Measurements from ENCODE around the gene MTCL1. TPM values are rescaled to one million over a fixed set of nuclear protein-coding genes. Genes with fewer than 3 reads are reported as not detected.

MTCL1 gene
- total RNA-seq, 1 donor from 2014 or later, result 100 TPM

DNA sequence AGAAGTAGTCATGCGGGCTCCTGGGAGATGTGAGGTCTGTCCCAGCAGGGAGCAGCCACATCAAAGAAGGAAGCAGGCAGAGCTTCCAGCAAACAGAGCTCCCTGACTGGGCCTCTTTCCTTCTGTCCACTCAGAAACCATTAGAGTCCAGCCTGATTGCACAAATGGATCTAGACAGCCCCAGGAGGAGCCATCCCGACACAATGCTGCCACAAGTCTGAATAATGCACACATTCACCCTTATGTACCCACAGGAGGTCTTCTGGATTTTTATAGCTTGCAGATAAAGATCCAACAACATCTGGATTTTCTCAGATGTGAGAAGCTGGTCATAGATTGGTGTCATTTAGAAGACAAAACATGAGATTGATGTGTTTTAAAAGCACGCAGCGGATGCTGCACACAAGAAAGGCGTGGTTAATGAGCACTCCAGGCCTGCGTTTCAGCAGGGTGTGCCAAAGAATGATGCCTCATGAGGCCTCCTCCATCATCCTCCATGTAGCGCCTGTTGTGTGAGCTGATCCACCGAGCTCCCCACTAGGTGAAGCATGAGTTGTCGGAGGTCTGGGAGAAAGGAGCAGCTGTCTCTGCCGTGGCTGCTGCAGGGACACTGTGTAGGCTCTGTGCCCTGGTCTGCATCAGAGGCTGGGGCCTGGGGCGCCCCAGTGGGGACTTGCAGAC lies 60.6 kb downstream of the MTCL1 start:
- Mint-ChIP-seq H3K36me3 (ENCODE audit: unreplicated experiment) (peaks cover 29% of the 10 kb centered on the region), H3K27me3 (ENCODE audit: unreplicated experiment) (no peaks in the 10 kb centered on the region), H3K4me1 (ENCODE audit: low read depth, unreplicated experiment) (peaks cover 34% of the 10 kb centered on the region), H3K27ac (ENCODE audit: unreplicated experiment) (peak overlapping the region; percentile 89), H3K9me3 (ENCODE audit: unreplicated experiment) (peaks cover 13% of the 10 kb centered on the region), H3K4me3 (ENCODE audit: unreplicated experiment) (peak overlapping the region; percentile 46)
- TF ChIP-seq, protein P1, sequence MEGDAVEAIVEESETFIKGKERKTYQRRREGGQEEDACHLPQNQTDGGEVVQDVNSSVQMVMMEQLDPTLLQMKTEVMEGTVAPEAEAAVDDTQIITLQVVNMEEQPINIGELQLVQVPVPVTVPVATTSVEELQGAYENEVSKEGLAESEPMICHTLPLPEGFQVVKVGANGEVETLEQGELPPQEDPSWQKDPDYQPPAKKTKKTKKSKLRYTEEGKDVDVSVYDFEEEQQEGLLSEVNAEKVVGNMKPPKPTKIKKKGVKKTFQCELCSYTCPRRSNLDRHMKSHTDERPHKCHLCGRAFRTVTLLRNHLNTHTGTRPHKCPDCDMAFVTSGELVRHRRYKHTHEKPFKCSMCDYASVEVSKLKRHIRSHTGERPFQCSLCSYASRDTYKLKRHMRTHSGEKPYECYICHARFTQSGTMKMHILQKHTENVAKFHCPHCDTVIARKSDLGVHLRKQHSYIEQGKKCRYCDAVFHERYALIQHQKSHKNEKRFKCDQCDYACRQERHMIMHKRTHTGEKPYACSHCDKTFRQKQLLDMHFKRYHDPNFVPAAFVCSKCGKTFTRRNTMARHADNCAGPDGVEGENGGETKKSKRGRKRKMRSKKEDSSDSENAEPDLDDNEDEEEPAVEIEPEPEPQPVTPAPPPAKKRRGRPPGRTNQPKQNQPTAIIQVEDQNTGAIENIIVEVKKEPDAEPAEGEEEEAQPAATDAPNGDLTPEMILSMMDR (IDR thresholded peaks at IDR 0.05; ENCODE audit: partially characterized antibody, unreplicated experiment), result no peak
- DNase-seq, result no peak

DNA sequence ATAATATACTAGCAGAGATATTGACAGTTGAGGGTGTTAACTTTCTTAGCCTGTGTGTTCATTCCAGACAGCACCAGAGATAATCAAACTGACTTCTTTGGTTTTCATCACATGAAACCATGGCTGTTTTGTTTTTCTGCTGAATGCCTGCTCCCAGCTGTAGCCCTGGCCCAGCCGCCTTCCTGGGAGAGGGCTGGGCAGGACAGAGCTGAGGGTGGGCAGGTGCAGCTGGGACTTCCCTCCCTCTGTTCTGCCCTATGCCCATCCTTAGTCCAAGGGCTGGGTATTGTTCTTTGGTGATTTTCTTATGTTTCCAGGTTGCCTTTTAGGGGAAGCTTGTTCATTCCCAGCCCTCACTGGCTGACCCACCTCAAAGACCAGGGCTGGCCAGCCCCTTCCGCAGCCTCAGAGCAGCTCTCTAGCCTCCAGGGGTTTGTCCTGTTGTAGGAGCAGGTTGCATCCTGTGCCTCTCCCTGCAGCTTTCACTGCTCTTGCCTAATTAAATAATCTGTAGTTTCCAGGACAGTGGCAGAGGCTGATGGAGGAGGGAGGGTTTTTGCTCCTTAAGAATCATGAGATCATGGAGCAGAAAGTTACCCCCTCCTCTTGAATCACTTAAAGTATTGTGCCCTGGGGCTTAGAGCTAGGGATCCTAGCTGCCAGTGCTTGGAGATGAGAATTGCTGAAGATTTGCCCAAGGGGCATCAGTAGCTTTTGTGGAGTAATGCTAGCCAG lies 61.4 kb downstream of the MTCL1 start:
- peaks cover 34% of the 10 kb centered on the region for H3K4me1 Mint-ChIP-seq (ENCODE audit: low read depth, unreplicated experiment)
- peak overlapping the region; percentile 51 for H3K4me3 Mint-ChIP-seq (ENCODE audit: unreplicated experiment)
- peaks cover 8% of the 10 kb centered on the region for H3K9me3 Mint-ChIP-seq (ENCODE audit: unreplicated experiment)
- TF ChIP-seq, protein P1 (IDR thresholded peaks at IDR 0.05; ENCODE audit: partially characterized antibody, unreplicated experiment), result no peak
- H3K27me3 Mint-ChIP-seq (ENCODE audit: unreplicated experiment), result no peaks in the 10 kb centered on the region
- peak; percentile 44 for DNase-seq
- H3K36me3 Mint-ChIP-seq (ENCODE audit: unreplicated experiment), result peaks cover 21% of the 10 kb centered on the region
- peak overlapping the region; percentile 96 for H3K27ac Mint-ChIP-seq (ENCODE audit: unreplicated experiment)

DNA sequence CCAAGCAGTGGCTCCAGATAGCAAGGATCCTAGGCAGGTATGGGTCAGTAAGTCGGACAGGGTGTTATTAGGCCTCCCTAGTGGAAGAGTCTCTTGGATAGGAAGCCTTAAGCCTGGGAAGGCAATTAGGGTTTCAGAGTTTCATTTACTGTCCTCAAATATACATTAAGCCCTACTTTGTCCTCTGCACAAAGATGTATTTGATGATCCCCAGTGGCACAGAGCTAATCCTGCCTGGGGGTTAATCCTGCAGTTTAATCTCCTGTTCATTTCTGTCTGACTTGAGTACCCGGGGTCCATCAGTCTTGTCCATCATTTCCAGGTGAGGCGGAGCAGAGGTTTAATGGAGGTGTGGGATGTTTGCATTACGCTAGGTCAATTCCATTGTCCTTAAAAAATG lies 62.0 kb downstream of the MTCL1 start:
- Mint-ChIP-seq H3K4me1 (ENCODE audit: low read depth, unreplicated experiment) (peaks cover 40% of the 10 kb centered on the region), H3K27me3 (ENCODE audit: unreplicated experiment) (no peaks in the 10 kb centered on the region), H3K27ac (ENCODE audit: unreplicated experiment) (peak overlapping the region; percentile 96), H3K9me3 (ENCODE audit: unreplicated experiment) (peaks cover 7% of the 10 kb centered on the region), H3K36me3 (ENCODE audit: unreplicated experiment) (peaks cover 15% of the 10 kb centered on the region), H3K4me3 (ENCODE audit: unreplicated experiment) (peak overlapping the region; percentile 51)
- TF ChIP-seq, protein P1 (IDR thresholded peaks at IDR 0.05; ENCODE audit: partially characterized antibody, unreplicated experiment), result no peak
- no peak for DNase-seq

DNA sequence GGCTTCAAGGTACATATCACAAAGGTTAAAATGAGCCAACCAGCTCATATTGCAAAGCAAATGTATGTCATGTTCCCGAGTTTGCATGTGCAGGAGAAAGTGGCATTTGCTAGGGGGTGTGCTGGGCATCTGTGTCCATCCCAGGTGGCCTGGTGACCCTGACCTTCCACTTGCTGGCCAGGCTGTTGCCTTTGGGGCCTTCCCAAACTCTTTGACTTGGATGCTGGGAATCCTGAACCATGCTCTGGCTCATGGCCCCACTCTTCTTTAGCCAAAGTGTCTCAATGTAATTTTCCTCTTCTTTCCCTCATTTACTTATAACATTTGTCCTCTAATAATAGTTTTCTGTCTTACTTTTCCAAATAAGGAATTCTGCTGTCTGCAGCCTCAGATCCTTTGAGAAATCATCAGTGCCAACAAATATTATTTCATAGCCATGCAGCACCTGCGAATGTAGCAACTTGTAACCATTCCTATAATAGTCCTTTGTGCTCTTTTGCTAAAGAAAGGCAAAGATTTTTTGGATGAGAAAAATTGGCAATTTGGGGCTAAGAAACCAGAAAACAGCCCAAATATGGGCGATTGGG lies 64.2 kb downstream of the MTCL1 start:
- no peaks in the 10 kb centered on the region for H3K27me3 Mint-ChIP-seq (ENCODE audit: unreplicated experiment)
- peaks cover 5% of the 10 kb centered on the region for H3K9me3 Mint-ChIP-seq (ENCODE audit: unreplicated experiment)
- TF ChIP-seq, protein P1 (IDR thresholded peaks at IDR 0.05; ENCODE audit: partially characterized antibody, unreplicated experiment), result no peak

More for the DNA sequence above, 64.2 kb downstream of the MTCL1 start:
- Mint-ChIP-seq H3K4me1 (ENCODE audit: low read depth, unreplicated experiment) (peaks cover 38% of the 10 kb centered on the region), H3K36me3 (ENCODE audit: unreplicated experiment) (no peaks in the 10 kb centered on the region), H3K27ac (ENCODE audit: unreplicated experiment) (no peak overlapping the region), H3K4me3 (ENCODE audit: unreplicated experiment) (no peak overlapping the region)
- DNase-seq, result no peak

Data from glutamatergic neuron (in vitro differentiated cells).